Mesothelial cell of epicardium (in vitro differentiated cells): ENCODE measurements around the gene SPINK2. TPM values are rescaled to one million over a fixed set of nuclear protein-coding genes. Genes with fewer than 3 reads are reported as not detected.

Source experiments
- DNase-seq, 2 experiments: peaks; one replicate each; pipeline ENCODE4 v3.0.0; 2021; ENCODE audit warnings: low spot score in 2 of 2; ENCODE audit not compliant: unreplicated experiment in 2 of 2
- H3K27ac Mint-ChIP-seq: 2 replicates; pipeline ENCODE4 v1.8.0; 2021; ENCODE audit warnings: mixed read lengths
- H3K27me3 Mint-ChIP-seq: 2 replicates; pipeline ENCODE4 v1.8.0; 2021; ENCODE audit warnings: low read depth, mixed read lengths
- H3K36me3 Mint-ChIP-seq: 2 replicates; pipeline ENCODE4 v1.8.0; 2021; ENCODE audit warnings: mixed read lengths
- H3K4me1 Mint-ChIP-seq: 2 replicates; pipeline ENCODE4 v1.8.0; 2021; ENCODE audit warnings: mixed read lengths
- H3K4me3 Mint-ChIP-seq: 2 replicates; pipeline ENCODE4 v1.8.0; 2021; ENCODE audit warnings: mild to moderate bottlenecking, moderate library complexity, mixed read lengths
- H3K9me3 Mint-ChIP-seq: 2 replicates; pipeline ENCODE4 v1.8.0; 2021; ENCODE audit warnings: mixed read lengths
- total RNA-seq: library from RNA; stranded (reverse); gene quantifications from 3 replicates; pipeline ENCODE4 v1.2.1, GENCODE V29; 2021
- TF ChIP-seq, protein P1 (sequence below): fragments of 200-600 bp; sonication (generic); IDR thresholded peaks from one replicate; pipeline ENCODE4 v1.5.0; 2021; ENCODE audit warnings: antibody characterized with exemption; ENCODE audit not compliant: unreplicated experiment

Gene SPINK2
- total RNA-seq, 1 donor from 2014 or later = not detected

DNA sequence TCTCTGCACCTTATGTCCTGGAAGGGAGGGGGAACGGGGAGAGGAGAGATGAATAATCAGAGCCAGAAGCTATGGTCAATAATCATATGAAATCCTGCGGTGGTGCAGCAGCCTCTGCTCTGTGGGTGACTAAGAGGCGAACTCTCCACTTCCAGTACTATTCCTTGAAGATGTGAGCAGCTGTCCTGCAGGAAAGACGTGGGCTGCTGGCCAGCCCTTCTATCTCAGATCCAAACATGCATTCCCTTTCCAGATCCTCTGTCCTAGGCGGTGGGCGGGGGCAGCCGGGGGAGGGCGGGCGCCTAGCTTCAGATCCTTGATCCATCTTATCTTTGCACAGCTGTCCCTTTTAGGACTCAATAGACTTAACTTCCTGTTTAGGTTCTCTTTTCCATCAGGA is 34.5 kb downstream of the SPINK2 start:
- DNase-seq = peak; percentile 39 to 42
- peak overlapping the region; percentile 79 for H3K27ac Mint-ChIP-seq
- TF ChIP-seq, protein P1, sequence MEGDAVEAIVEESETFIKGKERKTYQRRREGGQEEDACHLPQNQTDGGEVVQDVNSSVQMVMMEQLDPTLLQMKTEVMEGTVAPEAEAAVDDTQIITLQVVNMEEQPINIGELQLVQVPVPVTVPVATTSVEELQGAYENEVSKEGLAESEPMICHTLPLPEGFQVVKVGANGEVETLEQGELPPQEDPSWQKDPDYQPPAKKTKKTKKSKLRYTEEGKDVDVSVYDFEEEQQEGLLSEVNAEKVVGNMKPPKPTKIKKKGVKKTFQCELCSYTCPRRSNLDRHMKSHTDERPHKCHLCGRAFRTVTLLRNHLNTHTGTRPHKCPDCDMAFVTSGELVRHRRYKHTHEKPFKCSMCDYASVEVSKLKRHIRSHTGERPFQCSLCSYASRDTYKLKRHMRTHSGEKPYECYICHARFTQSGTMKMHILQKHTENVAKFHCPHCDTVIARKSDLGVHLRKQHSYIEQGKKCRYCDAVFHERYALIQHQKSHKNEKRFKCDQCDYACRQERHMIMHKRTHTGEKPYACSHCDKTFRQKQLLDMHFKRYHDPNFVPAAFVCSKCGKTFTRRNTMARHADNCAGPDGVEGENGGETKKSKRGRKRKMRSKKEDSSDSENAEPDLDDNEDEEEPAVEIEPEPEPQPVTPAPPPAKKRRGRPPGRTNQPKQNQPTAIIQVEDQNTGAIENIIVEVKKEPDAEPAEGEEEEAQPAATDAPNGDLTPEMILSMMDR = no peak
- H3K4me1 Mint-ChIP-seq = peaks cover 13% of the 10 kb centered on the region
- no peak overlapping the region for H3K4me3 Mint-ChIP-seq
- no peaks in the 10 kb centered on the region for H3K27me3 Mint-ChIP-seq
- H3K36me3 Mint-ChIP-seq = peaks cover 2% of the 10 kb centered on the region
- peaks cover 2% of the 10 kb centered on the region for H3K9me3 Mint-ChIP-seq

DNA sequence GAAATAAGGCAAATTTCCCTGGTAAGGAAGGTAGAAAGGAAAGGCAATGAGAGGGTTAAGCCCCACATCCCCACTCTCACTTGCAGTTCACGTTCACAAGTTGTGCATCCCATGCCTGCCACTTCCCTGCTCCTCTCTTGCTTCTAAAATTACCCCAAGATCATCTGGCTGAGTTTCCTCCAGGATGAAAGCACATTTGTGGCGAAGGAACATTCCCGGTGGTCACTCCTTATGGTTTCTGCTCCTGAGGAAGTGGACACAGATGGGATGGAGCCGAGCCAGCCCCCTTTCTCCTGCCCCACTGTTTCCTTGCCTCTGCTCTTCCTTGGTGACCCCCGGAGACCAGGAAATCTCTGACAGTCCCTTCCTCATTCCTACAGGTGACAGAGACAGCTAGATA is 37.5 kb downstream of the SPINK2 start:
- Mint-ChIP-seq H3K36me3 (peaks cover 2% of the 10 kb centered on the region), H3K4me1 (peaks cover 10% of the 10 kb centered on the region), H3K9me3 (peaks cover 2% of the 10 kb centered on the region), H3K4me3 (no peak overlapping the region), H3K27ac (no peak overlapping the region), H3K27me3 (no peaks in the 10 kb centered on the region)
- DNase-seq = no peak
- TF ChIP-seq, protein P1 = no peak

DNA sequence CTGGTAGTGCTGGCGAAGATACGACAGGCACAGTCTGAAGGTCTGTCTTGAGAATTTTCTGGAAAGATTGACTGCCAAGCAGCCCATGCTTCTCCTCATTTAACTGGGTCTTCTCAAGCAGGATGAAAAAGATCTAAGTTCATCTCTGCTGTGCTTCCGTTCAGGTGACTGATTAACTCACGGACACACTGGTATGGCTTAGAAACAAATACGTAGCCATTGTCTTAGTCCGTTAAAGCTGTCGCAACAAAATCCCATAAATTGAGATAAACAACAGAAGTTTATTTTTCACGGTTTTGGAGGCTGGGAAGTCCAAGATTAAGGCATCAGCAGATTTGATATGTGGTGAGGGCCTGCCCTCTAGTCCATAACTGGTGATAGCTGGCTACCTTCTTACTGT is 39.5 kb downstream of the SPINK2 start:
- Mint-ChIP-seq H3K27ac (no peak overlapping the region), H3K36me3 (peaks cover 2% of the 10 kb centered on the region), H3K9me3 (peaks cover 2% of the 10 kb centered on the region), H3K4me3 (no peak overlapping the region), H3K27me3 (no peaks in the 10 kb centered on the region), H3K4me1 (peaks cover 10% of the 10 kb centered on the region)
- no peak for DNase-seq
- TF ChIP-seq, protein P1 = no peak

DNA sequence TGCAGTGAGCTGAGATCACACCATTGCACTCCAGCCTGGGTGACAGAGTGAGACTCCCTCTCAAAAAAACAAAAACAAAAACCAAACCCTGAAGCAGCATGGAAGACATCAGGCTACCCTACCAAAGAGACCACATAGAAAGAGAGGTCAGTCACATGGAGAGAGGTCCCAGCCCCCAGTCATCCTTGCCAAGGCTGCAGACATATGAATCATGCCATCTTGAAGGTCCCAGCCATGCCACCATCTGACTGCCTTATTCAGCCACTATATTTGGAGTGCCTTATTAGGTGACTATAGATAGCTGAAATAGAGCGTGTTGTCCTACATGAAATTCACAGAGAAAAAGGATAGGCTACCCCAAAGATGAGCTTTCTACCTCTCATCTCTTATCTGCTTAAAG is 48.2 kb downstream of the SPINK2 start:
- Mint-ChIP-seq H3K36me3 (no peaks in the 10 kb centered on the region), H3K4me1 (peaks cover 21% of the 10 kb centered on the region), H3K27me3 (no peaks in the 10 kb centered on the region), H3K27ac (no peak overlapping the region), H3K9me3 (no peaks in the 10 kb centered on the region), H3K4me3 (no peak overlapping the region)
- DNase-seq = no peak
- TF ChIP-seq, protein P1 = no peak

DNA sequence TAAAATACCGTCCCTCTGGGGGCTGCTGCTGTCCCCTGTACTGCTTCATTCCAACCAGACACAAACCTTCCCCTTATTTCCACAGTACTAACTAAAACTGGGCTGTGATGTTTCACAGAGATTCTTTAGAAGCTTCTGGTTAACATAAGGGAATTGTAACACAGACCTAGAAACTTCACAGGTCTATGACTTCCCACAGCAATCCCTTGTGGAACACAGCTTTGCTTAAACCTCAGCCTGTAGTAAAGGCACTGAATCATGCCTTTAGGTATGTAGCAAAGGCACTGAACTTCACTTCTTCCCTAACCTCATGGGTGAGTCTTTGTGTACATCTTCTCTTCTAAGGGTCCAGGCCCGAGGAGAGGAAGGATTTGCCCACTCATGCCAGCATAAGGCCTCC is 49.4 kb downstream of the SPINK2 start:
- TF ChIP-seq, protein P1 = no peak

DNA sequence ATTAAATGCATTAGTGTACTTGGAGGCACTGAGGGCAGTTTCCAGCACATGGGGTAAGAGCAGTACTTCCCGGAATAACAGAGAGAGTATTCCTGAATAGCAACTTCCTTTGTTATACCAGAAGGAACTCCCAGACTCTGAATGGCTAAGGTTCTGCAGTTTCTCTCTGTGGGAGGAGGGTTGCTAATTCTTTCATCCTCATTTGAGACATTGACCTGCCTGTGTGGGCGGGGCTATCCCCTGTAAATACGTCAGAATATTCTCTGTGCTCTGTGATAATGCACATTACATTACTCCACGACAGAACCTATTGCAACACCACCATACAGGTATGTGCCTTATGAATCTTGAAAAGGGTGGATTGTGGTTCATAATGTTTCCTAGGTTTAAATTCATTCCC is 52.7 kb downstream of the SPINK2 start:
- H3K9me3 Mint-ChIP-seq = no peaks in the 10 kb centered on the region
- TF ChIP-seq, protein P1 = no peak
- H3K27me3 Mint-ChIP-seq = no peaks in the 10 kb centered on the region
- H3K4me1 Mint-ChIP-seq = peaks cover 27% of the 10 kb centered on the region
- DNase-seq = no peak
- peak overlapping the region; percentile 18 for H3K27ac Mint-ChIP-seq
- H3K36me3 Mint-ChIP-seq = no peaks in the 10 kb centered on the region
- H3K4me3 Mint-ChIP-seq = no peak overlapping the region

More for the DNA sequence above, 49.4 kb downstream of the SPINK2 start:
- Mint-ChIP-seq H3K9me3 (no peaks in the 10 kb centered on the region), H3K27me3 (no peaks in the 10 kb centered on the region), H3K27ac (no peak overlapping the region), H3K4me3 (no peak overlapping the region), H3K4me1 (peaks cover 24% of the 10 kb centered on the region), H3K36me3 (no peaks in the 10 kb centered on the region)
- no peak for DNase-seq
